HG03045 (cell line): ENCODE results near the gene MGAT3.

ENCODE experiments used
- ATAC-seq: cut with Tn5 transposase; IDR thresholded peaks from one replicate; pipeline ENCODE4 v1.9.1; 2021; ENCODE audit warnings: mild to moderate bottlenecking, moderate library complexity; ENCODE audit not compliant: unreplicated experiment

The MGAT3 gene

DNA sequence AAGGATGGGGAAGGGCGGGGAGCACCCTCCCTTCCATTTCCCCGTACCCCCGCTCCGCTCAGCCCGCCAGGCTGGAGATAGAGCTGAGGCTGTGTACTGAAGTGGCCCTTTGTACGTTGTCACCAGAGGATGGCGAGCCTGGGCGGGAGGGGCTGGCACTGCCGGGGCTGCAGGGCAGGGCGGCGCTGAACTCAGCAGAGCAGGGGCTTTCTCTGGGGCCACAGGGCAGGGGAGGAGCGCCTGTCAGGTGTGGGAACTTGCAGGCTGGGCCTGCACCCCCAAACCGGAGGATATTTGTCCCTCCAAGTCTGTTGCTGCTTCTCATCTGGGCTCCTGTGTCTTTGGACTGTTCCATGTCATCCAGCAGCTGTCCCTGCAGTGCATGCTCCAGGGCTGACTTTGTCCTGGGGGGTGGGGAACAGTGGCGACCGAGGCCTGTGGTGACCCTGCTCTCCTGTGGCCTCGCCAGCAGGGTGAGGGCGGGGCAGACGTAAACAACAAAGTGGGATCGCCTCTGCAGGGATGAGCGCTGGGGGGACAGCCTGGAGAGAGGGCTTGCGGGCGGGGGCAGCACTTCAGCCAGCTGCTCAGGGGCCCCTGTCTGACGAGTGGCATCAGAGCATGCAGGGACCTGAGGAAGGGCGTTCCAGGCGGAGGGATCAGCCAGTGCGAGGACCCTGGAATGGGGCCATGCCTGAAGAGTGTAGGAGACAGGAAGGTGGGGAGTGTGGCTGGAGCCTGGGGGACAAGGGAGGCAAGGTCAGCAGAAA lies 13.1 kb downstream of the MGAT3 start:
- no peak for ATAC-seq

DNA sequence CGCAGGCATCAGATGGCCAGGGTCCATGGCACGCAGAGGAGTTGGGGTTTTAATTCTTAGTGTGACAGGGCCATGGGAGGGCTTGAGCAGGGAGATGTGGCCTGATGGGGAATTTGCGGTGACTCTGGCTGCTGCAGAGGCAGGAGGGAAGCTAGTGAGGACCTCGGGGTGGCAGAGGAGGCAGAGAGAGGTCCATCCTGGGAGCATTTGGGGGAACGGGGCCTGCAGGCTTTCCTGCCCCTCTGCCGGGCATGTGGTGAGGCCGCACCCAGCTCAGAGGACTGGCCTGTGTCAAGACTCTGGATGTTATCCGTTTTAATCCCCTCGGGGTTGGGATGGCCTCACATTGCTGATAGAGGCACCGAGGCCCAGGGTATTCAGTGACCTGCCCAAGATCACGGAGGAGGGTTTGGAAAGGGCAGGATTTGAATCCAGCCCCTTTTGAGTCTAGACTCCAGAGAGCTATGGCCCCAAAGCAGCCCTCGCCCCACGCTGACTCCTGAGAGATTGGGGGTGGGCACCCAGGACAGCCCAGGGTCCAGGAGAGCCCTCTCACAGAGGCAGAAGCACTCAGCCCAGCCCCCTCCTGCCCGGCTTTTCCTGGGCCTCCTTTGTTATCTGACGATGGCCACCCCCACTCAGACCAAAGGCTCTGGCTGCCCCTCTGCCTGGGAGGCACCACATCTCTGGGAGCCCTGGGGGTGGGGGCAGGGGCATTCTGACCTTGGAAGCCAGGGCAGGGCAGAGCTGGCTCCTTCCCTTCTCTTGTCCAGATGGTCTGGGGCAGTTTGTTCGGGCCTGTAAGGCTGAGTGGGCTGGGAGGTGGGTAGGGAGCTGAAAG lies 13.9 kb downstream of the MGAT3 start:
- no peak for ATAC-seq

DNA sequence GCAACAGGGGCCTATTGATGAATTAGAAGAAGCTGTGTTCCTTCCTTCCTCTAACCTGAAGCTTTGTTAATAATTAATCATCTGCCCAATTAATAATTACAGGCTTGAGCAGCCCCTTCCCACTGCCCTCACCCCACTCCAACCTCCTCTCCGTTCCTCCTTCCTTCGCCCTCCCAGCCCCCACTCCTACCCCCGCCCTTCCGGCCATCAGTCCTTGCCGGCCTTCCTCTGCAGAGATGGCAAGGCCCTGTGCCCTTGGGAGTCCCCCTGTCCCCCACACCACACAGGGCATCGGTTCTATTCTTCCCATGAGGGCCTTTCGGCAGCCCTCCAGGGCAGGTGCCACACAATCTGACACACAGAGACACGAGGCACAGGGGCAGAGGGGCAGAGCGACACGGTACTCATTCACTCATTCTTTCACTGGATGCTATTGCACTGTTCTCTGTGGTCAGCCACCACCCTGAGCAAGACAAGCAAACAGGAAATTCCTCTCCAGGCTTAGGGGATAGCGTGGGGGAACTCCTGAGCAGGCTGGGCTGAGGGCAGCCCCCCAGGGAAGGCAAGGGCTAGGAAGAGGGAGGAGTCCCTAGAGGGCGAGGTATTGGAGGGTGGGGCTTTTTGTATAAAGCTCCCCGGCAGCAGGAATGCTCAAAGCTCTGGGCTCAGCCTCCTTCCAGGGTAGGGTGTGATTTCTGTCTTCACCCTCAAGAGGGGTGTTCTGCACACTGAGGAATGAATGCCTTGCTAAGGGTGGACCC lies 14.7 kb downstream of the MGAT3 start:
- ATAC-seq = peak; percentile 47

DNA sequence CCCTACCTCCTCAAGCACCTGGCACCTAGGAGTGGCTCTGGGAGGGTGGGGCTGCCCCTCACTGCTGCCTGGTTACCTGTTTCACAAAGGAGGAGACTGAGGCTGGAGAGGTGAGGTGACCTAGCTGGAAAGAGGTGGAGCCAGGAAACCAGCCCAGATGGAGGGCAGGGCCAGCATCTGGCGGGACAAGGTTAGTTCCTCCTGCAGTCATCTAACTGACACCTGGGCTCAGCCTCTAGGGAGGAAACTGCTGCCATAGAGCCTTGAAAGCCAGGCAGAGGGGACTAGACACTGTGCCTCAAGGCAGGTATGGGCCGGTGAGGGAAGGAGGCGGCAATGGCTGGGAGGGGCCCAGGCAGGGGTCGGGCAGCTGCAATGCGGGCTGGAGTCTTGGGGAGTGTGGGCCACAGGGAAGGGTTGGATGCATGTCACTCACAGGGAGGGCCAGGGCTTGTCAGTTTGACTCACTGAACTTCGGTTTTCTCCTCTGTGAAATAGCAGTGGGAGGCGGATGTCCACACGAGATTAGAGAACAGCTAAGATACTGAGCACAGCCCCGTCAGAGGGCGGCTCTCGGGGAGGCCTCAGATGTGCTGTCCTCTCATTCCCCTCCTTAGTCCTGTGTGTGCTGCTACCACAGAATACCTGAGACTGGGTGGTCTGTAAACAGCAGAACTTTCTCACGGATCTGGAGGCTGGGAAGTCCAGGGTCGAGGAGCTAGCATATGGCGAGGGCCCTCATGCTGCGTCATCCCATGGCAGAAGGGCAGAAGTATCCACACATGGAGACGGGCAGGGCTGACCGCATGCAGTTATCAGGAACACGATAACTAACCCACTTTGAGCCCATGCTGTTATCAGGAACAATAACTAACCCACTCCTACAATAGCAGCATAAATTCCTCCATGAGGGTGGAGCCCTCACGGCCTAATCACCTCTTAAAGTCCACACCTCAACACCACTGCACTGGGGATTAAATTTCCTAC lies 16.1 kb downstream of the MGAT3 start:
- no peak for ATAC-seq

DNA sequence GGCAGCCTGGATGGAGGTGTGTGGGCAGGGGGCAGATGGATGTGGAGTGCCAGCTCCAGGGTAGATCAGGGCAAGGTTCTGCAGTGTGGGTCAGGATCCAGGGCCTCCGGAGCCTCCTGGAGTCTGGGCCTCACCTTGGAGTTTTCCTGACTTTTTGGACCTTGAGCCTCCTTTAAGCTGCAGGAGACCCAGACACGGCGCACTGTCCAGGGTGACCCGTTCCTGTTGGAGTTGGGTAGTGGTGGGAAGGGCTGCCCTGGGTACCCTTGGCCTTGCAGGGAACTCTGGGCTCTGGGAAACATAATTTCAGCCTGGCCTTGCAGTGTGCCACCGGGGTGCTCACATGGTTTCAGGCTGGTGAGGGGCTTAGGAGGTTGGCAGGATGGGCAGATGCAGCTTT lies 17.0 kb downstream of the MGAT3 start:
- no peak for ATAC-seq

DNA sequence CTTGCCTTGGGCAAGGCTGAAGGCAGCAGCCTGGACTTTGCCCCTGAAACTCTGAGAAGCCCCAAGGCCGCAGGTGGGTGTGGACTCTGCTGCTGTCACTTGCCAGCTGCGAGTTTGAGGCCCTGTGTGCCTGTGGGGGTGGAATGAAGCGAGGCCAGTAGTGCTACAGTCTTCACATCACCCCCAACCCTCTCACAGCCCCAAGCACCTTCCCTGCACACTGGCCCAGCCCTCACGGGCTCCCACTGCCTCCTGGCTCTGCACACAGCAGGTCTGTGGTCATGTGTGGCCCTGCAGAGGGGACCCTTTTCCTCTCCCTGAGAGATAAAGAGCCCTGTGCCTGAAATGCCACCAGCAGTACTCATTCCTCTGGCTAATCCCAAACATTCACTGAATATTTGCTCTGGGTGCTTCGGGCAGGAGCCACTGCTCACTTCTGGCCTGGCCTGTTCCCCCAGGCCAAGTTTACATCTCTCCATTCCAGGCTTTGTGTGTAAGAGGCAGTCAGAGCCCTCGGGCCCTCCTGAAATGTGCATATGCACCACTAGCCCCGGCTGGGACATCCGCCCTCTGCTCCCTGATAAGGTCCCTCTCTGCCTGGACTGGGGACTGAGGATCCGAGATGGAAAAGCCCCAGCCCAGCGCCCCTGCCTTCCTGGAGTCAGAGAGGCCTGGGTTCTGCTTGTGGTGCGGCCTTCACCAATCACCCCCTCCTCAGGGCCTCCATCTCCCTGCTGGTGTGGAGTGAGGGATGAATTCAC lies 17.7 kb downstream of the MGAT3 start:
- no peak for ATAC-seq

DNA sequence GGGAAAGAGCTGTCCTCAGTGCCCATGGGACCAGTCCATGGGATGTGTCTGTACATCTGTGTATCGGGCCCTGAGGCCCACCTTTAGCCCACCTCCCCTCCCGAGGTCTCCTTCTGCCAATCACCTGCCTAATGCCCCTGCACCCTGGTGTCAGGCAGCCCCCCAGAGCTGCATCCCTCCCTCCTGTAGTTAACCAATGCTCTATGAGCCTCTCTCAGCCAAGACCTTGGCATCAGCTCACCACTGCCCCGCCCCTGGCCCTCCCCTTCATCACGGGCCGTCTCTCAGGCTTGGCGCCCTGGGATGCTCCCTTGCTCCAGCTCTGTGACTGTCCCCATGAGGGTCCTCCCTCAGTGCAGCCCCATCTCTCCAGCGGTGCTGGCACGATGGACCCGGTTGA lies 18.5 kb downstream of the MGAT3 start:
- no peak for ATAC-seq

DNA sequence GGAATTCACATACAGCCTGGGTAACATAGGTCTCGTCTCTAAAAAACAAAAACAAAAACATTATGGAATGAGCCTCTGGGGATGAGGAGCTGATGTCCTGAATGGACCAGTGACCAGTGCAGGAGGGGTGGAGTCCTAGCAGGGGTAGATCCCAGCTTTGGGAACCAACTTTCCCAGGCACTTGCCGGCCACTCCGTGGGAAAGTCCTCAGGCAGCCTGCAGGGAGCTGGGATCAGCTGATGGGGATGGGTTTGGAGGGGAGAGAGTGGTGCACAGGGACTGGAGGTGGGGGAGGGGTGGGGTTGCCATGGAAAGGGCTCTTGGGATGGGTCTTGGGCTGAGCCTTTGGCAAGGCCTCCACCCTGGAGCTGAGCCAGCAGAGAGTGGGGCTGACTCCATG lies 19.1 kb downstream of the MGAT3 start:
- no peak for ATAC-seq

DNA sequence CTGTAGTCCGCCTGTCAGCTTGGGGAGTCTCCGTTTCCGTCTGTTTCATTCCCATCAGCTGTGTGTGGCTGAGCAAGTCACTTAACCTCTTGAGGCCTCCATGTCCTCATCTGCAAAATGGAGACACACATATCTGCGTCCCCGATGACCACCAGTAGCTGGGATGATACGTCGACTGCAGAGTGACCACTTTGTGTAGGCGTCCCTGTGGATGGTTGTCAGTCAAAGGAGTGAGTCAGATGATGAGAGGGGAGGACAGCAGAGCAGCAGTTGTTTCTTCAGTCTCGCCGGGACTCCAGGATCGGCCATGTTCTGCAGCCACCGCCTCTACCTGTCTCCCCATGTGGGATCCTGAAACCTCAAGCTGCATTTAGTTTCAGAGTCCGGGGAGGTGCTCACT lies 19.9 kb downstream of the MGAT3 start:
- no peak for ATAC-seq

DNA sequence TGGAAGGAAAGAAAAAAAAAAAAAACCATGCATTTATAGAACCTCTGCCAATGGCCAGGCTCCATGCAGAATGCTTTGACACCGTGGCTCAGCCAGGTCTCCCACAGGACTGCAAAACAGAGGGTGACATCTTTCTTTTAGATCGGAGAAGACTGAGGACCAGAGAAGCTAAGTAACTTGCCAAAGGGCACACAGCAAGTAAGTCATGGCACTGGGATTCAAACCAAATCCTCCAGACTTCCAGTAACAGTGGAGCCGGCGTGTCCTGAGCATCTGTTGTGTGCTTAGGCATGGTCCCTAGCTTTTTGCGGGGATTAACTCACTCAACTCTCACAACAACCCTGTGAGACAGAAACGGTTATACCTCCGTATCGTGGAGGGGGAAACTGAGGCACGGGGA lies 20.7 kb downstream of the MGAT3 start:
- ATAC-seq = no peak

DNA sequence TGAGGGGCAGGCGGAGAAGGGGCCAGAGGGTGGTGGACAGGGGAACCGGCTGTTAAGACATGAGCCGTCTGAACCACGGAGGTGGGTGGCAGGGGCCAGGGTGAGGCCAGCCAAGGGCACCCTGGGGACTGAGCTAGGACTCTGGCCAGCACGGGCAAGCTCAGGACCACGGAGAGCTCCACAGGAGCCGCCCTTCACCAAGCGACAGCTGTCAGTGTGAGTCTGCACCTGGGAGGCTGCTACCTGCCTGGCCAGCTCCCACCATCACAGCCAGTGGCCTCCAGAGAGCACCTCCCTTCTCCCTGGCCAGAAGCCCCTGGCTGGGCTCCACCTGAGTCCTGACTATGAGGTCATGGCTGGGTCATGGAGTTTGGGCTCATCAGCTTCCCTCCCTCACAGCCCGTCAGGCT lies 21.6 kb downstream of the MGAT3 start:
- ATAC-seq = no peak

DNA sequence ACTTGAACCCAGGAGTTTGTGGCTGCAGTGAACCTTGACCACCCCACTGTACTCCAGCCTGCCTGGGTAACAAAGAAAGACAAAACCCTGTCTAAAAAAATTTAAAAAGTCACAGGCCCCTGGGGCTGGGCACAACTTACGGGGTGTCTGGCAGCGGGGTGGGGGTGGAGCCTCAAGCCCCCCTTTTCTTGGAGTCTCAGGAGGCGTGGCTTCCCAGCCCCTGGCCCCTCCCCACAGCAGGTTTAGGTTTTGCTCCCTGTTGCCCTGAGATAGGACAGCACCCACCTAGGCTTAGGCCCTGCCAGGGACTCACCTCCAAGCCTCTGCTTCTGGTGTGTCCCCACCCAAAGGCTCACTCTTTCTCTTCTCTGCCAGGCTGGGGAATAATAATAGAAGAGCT lies 22.4 kb downstream of the MGAT3 start:
- no peak for ATAC-seq

DNA sequence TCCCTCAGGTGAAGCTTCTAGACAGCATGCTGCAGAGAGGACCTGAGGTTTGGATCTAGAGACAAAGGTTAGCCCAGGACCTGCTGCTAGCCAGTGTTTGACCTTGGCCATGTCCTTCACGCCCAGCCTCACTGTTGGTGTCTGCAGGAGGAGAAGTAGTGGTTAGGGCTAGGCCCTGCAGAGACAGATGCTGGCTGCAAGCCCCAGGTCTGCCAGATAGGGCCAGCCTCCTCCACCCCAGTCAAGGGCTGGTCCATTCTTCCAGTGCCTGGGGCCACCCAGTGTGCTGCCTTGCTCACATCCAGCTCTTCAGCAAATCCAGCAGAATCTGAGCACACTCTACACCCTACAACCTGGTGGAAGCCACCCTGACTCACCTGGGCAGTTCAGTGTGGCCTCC lies 23.7 kb downstream of the MGAT3 start:
- ATAC-seq = no peak

DNA sequence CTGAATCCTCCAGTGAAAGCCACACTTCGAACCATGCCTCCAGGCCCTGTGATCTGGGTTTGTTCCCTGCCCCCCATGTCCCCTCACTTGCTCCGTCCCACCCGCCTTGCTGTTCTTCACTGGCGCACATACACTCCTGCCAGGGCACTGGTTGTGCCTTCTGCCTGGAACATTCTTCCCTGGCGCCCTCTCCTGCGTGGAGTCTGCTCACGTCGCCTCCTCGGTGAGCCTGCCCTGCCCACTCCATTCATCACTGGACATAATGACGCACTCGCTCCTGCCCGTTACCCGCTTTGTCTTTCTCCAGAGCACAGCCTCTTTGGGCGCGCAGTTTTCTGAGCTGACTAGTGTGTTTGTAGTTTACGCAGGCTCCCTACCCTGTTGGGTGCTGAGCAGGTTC lies 24.2 kb downstream of the MGAT3 start:
- no peak for ATAC-seq

DNA sequence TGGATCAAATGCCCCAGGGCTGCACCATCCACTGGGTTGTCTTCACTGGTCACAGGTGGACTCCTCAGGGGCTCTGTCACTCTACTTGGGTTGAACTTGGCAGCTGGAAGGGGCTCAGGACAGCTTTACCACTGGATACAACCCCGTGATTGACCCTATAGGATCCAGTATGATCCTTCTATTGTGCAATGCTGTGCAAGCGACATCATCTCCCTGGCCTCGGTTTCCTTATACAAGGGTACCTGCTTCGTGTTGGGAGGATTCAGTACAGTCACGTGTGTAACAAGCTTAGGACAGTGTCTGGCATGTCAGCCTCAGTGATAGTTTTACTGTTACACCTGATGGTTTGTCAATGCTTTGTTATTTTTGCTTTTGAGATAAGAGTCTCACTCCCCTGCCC lies 24.8 kb downstream of the MGAT3 start:
- no peak for ATAC-seq

DNA sequence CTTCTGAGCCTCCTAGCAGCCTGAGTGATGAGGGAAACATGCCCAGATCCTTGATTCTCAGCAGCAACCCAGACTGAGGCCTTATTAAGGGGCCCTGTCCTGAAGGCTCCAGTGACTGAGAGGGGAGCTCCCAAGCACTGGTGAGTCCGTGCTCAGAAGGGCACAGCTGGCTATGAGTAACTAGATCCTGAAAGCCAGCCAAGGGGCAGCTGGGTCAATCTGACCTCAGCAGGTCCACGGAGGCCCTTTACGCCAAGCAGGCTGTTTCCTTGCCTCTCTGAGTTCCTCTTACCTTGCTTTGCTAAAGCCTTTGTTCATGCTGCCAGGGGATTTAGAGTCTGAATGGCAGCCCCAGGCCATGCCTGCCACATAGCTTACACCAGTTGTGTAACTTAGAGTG lies 26.0 kb downstream of the MGAT3 start:
- ATAC-seq = no peak

DNA sequence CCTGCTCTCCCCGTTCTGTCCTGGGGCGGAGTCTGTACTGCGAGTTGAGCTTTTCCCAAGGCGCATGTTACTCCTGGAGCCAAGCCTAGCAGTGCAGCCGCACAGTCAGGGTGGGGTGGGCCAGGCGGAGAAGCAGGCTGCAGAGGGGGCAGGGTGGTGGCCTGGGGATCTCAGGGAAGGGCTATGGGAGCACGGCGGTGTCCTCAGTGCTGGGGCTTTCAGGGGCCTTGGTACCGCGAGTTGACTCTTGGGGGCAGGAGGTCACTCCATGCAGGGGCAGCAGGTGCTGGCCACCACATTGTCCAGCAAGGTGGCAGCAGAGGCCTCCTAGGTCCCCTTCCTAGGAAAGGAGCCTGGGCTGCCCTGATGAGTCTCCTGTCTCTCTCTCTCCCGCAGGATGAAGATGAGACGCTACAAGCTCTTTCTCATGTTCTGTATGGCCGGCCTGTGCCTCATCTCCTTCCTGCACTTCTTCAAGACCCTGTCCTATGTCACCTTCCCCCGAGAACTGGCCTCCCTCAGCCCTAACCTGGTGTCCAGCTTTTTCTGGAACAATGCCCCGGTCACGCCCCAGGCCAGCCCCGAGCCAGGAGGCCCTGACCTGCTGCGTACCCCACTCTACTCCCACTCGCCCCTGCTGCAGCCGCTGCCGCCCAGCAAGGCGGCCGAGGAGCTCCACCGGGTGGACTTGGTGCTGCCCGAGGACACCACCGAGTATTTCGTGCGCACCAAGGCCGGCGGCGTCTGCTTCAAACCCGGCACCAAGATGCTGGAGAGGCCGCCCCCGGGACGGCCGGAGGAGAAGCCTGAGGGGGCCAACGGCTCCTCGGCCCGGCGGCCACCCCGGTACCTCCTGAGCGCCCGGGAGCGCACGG lies 30.4 kb downstream of the MGAT3 start:
- ATAC-seq = no peak

DNA sequence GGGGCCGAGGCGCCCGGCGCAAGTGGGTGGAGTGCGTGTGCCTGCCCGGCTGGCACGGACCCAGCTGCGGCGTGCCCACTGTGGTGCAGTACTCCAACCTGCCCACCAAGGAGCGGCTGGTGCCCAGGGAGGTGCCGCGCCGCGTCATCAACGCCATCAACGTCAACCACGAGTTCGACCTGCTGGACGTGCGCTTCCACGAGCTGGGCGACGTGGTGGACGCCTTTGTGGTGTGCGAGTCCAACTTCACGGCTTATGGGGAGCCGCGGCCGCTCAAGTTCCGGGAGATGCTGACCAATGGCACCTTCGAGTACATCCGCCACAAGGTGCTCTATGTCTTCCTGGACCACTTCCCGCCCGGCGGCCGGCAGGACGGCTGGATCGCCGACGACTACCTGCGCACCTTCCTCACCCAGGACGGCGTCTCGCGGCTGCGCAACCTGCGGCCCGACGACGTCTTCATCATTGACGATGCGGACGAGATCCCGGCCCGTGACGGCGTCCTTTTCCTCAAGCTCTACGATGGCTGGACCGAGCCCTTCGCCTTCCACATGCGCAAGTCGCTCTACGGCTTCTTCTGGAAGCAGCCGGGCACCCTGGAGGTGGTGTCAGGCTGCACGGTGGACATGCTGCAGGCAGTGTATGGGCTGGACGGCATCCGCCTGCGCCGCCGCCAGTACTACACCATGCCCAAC lies 31.2 kb downstream of the MGAT3 start:
- no peak for ATAC-seq
